SK-N-SH (cell line): Measurements from ENCODE around the gene AAGAB.

Experiments used
- CHD2 ChIP-seq: fragments of 150-350 bp; IDR thresholded peaks from 2 replicates; pipeline ENCODE4 v1.6.1; 2018; ENCODE audit warnings: low read length; ENCODE audit not compliant: partially characterized antibody
- FOXJ3 ChIP-seq: sonication (generic); formaldehyde crosslinking; IDR thresholded peaks from 2 replicates; pipeline ENCODE4 v1.5.1; 2020; ENCODE audit warnings: mild to moderate bottlenecking, missing genetic modification reagents

DNA sequence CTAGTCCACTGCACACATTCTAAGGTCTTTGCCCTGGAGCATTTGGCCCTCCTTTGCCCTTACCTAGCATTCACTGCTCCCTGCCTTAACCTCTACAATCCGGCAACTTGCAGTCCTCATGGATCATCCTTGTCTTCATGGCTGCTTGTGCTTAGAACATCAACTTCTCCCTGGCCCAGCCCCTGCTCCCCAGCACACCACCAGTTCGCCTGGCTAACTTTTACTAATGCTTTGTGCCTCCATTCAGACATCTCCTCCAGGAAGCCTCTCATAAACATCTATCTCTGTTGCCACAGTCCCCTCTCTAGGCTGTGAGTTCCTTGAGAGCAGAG, 57.1 kb downstream of the AAGAB start:
- TF ChIP-seq CHD2 (no peak), FOXJ3 (no peak)
